Measurements from ENCODE around the gene LGALS7.
"Not testable (repeated sequence)": the region's sequence is repeated elsewhere in the genome, so short reads cannot be mapped to it uniquely, and the experiment has no call there.

Gene LGALS7

GRCh38 chr19:38770949-38771275 lies 2.4 kb downstream of the LGALS7 start:
- not testable (repeated sequence) for DNase-seq (ENCODE audit: low spot score)

GRCh38 chr19:38770228-38770948 lies 2.9 kb downstream of the LGALS7 start:
- not testable (repeated sequence) for DNase-seq (ENCODE audit: low spot score)

- peak; percentile 32 for DNase-seq (ENCODE audit: low spot score)
These were observed 3.6 kb downstream of the LGALS7 start for GRCh38 chr19:38769635-38770211.

- no peak for DNase-seq (ENCODE audit: low spot score)
These were observed 6.9 kb downstream of the LGALS7 start for GRCh38 chr19:38766276-38767047.

GRCh38 chr19:38765214-38765613 lies 8.1 kb downstream of the LGALS7 start:
- no peak for DNase-seq (ENCODE audit: low spot score)

- DNase-seq (ENCODE audit: low spot score): no peak
These were observed 9.5 kb downstream of the LGALS7 start for GRCh38 chr19:38763795-38764220.

- DNase-seq (ENCODE audit: low spot score): not testable (repeated sequence)
These were observed 11.4 kb downstream of the LGALS7 start for GRCh38 chr19:38761884-38762389.

- DNase-seq (ENCODE audit: low spot score): not testable (repeated sequence)
These were observed 12.4 kb downstream of the LGALS7 start for GRCh38 chr19:38760805-38761517.

GRCh38 chr19:38759590-38760003 lies 13.7 kb downstream of the LGALS7 start:
- no peak for DNase-seq (ENCODE audit: low spot score)

GRCh38 chr19:38754196-38754595 lies 19.1 kb downstream of the LGALS7 start:
- not testable (repeated sequence) for DNase-seq (ENCODE audit: low spot score)

GRCh38 chr19:38753783-38754182 lies 19.5 kb downstream of the LGALS7 start:
- not testable (repeated sequence) for DNase-seq (ENCODE audit: low spot score)

- no peak for DNase-seq (ENCODE audit: low spot score)
These were observed 28.0 kb downstream of the LGALS7 start for GRCh38 chr19:38745316-38745715.

- no peak for DNase-seq (ENCODE audit: low spot score)
These were observed 28.4 kb downstream of the LGALS7 start for GRCh38 chr19:38744874-38745273.

GRCh38 chr19:38744298-38744681 lies 29.0 kb downstream of the LGALS7 start, which contains the start of gene CAPN12:
TSS of gene CAPN12 (minus strand) at chr19:38744474. CDS start at chr19:38744165, 309 bp downstream.
- DNase-seq (ENCODE audit: low spot score): no peak

GRCh38 chr19:38743394-38744297 lies 29.7 kb downstream of the LGALS7 start:
- no peak for DNase-seq (ENCODE audit: low spot score)

GRCh38 chr19:38742906-38743305 lies 30.4 kb downstream of the LGALS7 start:
- DNase-seq (ENCODE audit: low spot score): no peak

GRCh38 chr19:38742296-38742695 lies 31.0 kb downstream of the LGALS7 start:
- DNase-seq (ENCODE audit: low spot score): no peak

- no peak for DNase-seq (ENCODE audit: low spot score)
These were observed 31.6 kb downstream of the LGALS7 start for GRCh38 chr19:38741670-38742069.

GRCh38 chr19:38740932-38741331 lies 32.4 kb downstream of the LGALS7 start:
- DNase-seq (ENCODE audit: low spot score): no peak

- no peak for DNase-seq (ENCODE audit: low spot score)
These were observed 33.1 kb downstream of the LGALS7 start for GRCh38 chr19:38740257-38740592.

All from putamen (tissue), 1 donor.